NCI-H1417 (cell line): ENCODE data around the gene RAB11FIP5.
"Not testable (repeated sequence)": the region's sequence is repeated elsewhere in the genome, so short reads cannot be mapped to it uniquely, and the experiment has no call there.

Experiments used
- DNase-seq, 3 experiments: peaks; one replicate each; lab custom pipeline; 2025; lab: John Stamatoyannopoulos, UW

Gene RAB11FIP5

DNA sequence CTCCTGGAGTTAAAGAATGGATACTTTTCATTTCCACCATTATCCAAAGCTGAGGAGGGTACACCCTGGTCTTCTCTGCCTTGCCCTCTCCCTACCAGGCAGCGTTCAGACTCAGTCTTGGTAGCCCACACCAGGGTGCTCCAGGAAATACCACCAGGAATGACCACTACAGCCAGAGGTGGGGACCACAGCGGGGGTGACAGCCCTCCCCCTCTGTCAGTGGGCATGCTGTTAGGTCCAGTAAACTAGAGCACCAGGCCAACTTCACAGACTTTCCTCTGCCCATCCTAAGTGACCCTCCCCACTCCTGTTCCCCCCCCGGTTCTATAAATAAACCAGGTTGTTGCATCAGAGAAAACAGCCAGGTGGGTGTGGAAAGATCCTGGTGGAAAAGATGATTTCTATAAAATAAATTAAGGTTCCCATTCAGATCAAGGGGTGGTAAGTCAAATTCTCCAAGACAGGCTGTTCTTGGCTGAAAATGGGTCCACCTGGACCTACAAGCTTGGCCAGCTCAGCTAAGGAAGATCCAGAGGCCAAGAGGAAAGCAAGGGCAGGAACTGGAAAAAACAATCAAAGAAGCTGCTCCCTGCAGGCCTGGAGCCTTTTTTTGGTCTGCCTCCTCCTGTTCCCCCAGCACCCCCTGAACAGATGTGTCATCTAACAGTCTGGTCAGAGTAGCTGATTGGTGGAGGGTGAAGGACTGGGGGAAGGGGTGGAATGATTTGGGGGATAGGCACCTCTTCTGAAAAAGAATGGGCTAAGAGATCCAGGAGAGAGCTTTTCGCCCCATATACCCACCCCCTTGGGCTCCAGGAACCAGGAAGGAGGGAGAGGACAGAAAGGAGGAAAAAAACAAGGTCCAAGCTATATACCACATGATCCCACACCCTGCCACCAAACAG, 2.3 kb downstream of the RAB11FIP5 start:
- DNase-seq: no peak

DNA sequence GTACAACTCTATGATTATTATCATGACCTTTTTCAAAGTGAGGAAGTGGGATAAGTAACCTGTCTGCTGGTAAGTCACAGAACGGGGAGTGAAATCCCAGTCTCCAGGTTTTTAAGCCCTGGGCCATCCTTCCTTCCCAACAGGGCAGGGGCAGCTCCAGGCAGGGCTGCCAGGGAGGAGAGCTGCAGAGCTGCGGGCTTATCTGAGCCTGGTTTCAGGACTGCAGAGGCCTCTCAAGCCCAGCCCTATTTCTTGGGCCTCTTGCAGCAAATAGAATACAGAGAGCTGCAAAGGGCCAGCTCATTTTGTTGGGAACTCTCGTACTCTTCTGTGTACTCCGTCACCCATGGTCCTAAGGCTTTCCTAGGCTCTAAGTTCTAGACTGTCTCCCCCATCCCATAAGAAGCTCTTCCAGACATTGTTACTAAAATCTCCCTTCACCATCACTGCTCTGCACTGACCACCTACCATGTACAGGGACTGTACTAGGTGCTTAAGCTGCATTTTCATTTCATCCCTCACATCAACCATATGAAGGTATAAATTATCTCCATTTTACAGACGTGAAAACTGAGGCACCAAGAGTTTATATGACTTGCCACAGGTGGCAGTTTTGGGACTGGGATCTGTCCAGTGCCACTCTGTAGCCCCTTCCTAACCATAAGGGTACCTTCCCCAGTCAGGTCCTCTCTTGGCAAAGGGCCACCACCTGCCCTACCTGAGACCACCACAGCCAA, 3.1 kb downstream of the RAB11FIP5 start:
- DNase-seq: no peak

DNA sequence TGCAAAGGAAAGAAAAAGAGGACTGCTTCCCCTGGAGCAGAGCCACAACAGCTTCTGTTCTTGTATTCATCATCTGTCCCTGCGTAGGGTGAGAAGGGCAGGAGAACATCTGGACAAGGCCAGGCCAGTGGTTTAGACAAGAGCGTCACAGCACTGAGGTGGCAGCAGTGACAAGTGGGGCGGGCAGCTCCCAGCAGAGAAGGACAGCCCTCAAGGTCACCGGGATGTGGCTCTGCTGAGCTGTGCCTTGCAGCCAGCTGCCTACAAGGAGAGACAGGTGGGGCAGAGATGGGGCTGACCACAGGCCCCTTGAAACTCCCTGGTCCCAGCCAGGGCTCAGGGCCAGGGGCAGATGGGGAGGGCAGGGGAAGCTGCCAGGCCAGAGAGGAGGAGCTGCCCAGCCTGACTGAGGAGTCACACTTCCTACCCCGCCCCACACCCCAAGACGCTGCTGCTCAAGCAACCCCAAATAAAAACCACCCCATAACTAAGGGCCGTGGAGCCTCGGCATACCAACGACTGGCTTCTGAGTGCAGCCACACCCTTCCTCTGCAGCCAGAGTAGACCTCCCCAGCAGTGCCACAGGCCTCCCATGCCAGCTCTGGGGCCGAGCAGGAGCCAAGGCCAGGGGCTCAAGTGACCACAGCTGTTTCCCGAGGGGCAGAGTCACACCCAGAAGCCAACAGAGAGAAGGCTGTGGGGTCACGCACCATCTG, 5.4 kb downstream of the RAB11FIP5 start:
- DNase-seq: no peak

GRCh38 chr2:73106791-73107190, 6.0 kb downstream of the RAB11FIP5 start:
- no peak for DNase-seq

GRCh38 chr2:73105511-73105971, 7.2 kb downstream of the RAB11FIP5 start:
- no peak for DNase-seq

DNA sequence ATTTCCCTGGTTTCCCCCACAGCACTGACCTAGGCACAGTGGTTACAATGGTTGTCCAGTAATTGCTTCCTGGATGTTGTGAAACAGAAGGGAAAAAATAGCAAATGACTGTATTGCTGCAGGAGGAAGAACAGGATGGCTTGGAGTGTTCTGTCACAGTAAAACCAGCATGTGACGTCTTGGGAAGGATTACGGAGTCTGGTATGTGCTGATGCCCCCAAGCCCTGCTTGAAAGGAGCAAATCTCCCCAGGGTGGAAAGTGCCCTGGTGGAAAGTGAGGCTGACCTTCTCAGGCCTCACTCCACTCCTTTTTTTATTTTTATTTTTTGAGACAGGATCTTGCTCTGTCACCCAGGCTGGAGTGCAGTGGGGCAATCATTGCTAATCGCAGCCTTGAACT, 7.8 kb downstream of the RAB11FIP5 start:
- no peak for DNase-seq

GRCh38 chr2:73103018-73103542, 9.7 kb downstream of the RAB11FIP5 start:
- no peak for DNase-seq

- no peak for DNase-seq
These were observed 11.0 kb downstream of the RAB11FIP5 start for GRCh38 chr2:73101626-73102256.

GRCh38 chr2:73100956-73101355, 11.8 kb downstream of the RAB11FIP5 start:
- no peak for DNase-seq

DNA sequence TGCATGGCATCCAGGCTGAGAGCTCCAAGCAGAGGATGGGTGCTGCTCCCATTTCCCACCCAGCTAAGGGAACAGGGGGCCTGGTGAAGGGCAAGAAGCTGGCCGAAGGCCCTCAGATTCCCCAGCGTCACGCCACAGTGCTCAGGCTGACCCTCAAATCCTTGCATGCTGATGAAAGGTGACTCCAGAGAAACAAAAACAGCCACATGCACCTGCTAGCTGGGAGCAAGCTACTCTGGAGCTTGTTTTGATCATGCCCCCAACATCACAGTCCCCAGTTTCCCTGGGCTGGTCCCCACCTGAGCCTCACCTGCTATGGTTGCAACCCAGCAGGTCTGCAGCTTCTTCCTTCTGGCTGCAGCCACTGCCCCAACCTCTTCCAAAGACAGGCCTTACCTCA, 13.3 kb downstream of the RAB11FIP5 start:
- DNase-seq: no peak

- DNase-seq: no peak
These were observed 16.8 kb downstream of the RAB11FIP5 start for GRCh38 chr2:73095910-73096309.

GRCh38 chr2:73093601-73094218, 19.0 kb downstream of the RAB11FIP5 start:
- not testable (repeated sequence) for DNase-seq

GRCh38 chr2:73092146-73092783, 20.5 kb downstream of the RAB11FIP5 start:
- no peak for DNase-seq

- DNase-seq: no peak
These were observed 21.1 kb downstream of the RAB11FIP5 start for GRCh38 chr2:73091696-73092095.

GRCh38 chr2:73091164-73091563, 21.6 kb downstream of the RAB11FIP5 start:
- no peak for DNase-seq

DNA sequence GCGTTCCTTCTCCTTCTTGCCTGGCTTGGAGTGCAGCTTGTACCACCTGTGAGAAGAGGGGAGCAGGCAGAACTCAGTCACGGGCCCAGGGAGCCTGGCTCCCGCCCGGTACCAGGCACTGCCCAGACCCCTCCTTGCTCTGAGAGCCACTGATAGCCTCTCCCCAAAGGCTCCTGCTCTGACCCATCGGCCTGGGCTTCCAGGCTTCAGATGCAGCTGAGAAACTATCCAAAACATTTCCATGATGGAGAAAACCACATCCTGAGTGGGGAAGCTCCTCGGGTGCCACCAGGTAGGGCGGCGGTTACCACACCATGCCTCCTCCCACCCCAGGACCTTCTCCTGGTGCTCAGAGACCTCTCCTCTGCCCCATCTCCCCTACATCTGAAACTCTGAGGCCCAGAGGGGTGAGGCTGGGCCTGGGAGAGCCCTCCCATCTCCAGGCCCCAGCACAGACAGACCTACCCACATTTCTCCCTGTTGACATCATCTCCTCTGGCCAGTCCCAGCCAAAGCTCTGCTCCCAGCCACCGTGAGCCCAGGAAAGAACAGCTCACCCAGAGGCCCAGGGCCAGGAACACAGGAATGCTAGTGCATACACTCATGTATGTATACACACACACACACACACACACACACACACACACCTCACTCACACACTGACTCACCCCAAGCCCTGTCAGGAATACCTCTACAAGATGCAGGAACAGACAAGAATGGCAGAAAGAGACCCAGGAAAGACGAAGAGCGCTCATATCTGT, 23.3 kb downstream of the RAB11FIP5 start:
- DNase-seq: no peak

DNA sequence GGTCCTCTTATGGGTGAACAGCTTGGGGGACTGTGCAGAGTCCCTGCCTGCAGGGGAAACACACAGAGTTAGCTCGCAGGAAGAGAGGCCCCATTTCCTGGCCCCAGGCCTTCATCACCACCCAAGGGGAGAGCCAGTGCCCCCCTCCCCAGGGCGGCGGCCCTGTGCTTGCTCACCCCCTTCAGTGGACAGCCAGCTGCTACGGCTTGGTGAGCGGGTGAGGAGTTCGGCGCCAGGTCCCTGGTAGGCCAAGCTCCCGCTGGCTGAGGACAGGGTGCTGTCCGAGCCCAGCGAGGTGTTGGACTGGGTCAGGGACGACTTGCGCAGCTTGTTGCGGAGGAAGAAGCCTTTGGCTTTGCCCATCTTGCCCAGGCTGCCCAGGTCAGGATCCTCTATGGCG, 24.0 kb downstream of the RAB11FIP5 start:
- no peak for DNase-seq

DNA sequence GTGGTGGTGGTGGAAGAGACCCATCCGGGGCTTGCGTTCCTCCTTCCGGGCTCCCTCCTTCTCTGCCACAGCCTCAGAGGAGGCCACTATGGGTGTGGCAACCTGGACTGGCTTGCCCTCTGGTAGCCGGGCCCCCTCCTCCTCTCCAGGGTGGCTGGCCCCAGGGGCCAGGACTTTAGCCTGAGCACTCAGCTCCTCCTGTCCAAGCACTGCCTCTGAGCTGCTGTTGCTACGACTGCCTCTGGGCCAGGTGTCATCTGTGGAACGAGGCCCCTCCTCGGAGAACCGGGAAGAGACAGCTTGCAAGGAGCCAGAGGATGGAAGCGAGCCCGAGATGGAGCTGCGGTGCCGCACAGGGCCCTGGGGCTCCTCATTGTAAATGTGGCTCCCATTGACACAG, 24.5 kb downstream of the RAB11FIP5 start:
- no peak for DNase-seq

DNA sequence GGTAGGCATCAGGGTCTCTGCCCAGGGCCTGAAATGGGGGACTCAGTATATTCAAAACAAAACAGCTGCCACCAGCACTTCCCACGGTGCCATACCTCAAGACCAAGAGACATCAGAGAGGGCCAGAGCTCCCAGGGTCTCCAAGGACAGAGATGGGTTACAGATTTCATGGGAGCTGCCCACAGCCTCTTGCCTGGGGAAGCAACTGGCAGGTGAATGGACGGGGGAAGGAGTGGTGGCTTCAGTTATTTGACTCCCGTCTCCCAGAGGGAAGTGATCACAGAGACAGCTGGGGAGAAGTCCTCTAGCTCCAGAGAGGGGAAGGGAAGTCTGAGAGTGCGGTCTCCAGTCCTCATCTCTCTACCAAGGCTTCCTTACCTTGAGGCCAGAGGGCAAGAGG, 25.4 kb downstream of the RAB11FIP5 start:
- DNase-seq: no peak

DNA sequence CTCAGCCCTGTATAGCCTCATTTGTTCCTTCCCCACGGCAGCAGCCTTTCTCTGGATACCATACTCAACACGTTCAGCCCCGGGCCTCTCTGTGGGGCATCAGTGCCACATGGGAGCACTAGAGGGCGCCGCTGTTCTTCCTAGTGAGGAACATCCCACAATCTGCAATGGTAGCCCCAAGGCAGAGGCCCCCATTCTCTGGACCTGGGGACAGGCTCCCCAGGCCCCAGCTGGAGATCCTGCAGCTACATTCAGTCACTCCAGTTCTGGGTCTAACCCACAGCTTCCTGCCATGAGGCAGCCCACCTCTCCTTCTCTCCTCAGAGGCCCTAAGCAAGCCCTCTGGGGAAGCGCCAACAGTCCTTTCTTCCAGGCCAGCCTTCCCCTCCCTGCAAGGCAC, 27.1 kb downstream of the RAB11FIP5 start:
- peak; percentile 57 to 77 (median 58) for DNase-seq
